A549 (cell line): ENCODE measurements around the gene OGFR. TPM values are rescaled to one million over a fixed set of nuclear protein-coding genes. Genes with fewer than 3 reads are reported as not detected.

ENCODE experiments used
- ATAC-seq, 2 experiments: fragments of 200-7000 bp in 1 of 2; fragments of >200 bp in 1 of 2; cut with Nextera tagmentation in 1 of 2; cut with Tn5 transposase in 1 of 2; 3 replicates each; pipeline versions ENCODE4 v1.8.0 to v1.9.1; 2018 to 2020; ENCODE audit warnings: mild to moderate bottlenecking in 1 of 2, moderate library complexity in 1 of 2
- CTCF ChIA-PET: fragments of 300-600 bp; sonication (Branson Sonifier 250); formaldehyde crosslinking; extraction: SDS; loops from one replicate; lab custom pipeline; 2021; ENCODE audit warnings: antibody characterized with exemption, inconsistent platforms; lab: Yijun Ruan, JAX
- POLR2A ChIA-PET: fragments of 350-600 bp; formaldehyde crosslinking; extraction: SDS; loops from one replicate; lab custom pipeline; 2021; ENCODE audit warnings: antibody characterized with exemption, inconsistent platforms; lab: Yijun Ruan, JAX
- DNase-seq, 2 experiments: peaks; one replicate each; pipeline versions ENCODE4 v3.0.0 to v3.0.0-alpha.2; 2011 to 2016; ENCODE audit warnings: low read depth in 1 of 2, low spot score in 1 of 2
- FAIRE-seq: peaks from 2 replicates; lab custom pipeline; 2011; peaks lifted over from hg19 to GRCh38; lab: Jason Lieb, UNC
- H3K27ac ChIP-seq, 2 experiments: fragments of >200 bp; sonication (Bioruptor Twin); formaldehyde crosslinking; 3 replicates each; pipeline ENCODE4 v1.5.1; 2016 to 2017
- H3K4me1 ChIP-seq: fragments of >200 bp; sonication (Bioruptor Twin); formaldehyde crosslinking; 3 replicates; pipeline ENCODE4 v1.6.1; 2016
- H3K4me2 ChIP-seq: fragments of >200 bp; sonication (Bioruptor Twin); formaldehyde crosslinking; 3 replicates; pipeline ENCODE4 v1.6.1; 2016
- H3K4me3 ChIP-seq: fragments of >200 bp; sonication (Bioruptor Twin); formaldehyde crosslinking; 3 replicates; pipeline ENCODE4 v1.5.1; 2016
- H3K9me3 ChIP-seq: fragments of >200 bp; sonication (Bioruptor Twin); formaldehyde crosslinking; 3 replicates; pipeline ENCODE4 v1.6.1; 2016
- ATOH8 ChIP-seq: fragments of 250-450 bp; sonication (Bioruptor Pico); IDR thresholded peaks from 2 replicates; pipeline ENCODE4 v1.5.0; 2020; ENCODE audit warnings: low read depth, mild to moderate bottlenecking, moderate library complexity
- BHLHE40 ChIP-seq: IDR thresholded peaks from 2 replicates; pipeline ENCODE4 v1.6.1; 2012; ENCODE audit warnings: low read depth, low read length, inconsistent platforms
- CEBPB ChIP-seq, 2 experiments: fragments of >200 bp in 1 of 2; sonication (Bioruptor Twin) in 1 of 2; formaldehyde crosslinking in 1 of 2; IDR thresholded peaks; 2 replicates each; pipeline ENCODE4 v1.6.1; 2012 to 2016
- E2F6 ChIP-seq: IDR thresholded peaks from 2 replicates; pipeline ENCODE4 v1.6.1; 2012; ENCODE audit warnings: low read depth, borderline replicate concordance
- EHMT2 ChIP-seq: fragments of 200-600 bp; sonication (generic); IDR thresholded peaks from 2 replicates; pipeline ENCODE4 v1.6.1; 2016; ENCODE audit warnings: antibody characterized with exemption, low read depth, mild to moderate bottlenecking, moderate library complexity
- EP300 ChIP-seq, 2 experiments: fragments of >200 bp; sonication (Bioruptor Twin); formaldehyde crosslinking; IDR thresholded peaks; 2 replicates in 1 of 2; 3 replicates in 1 of 2; pipeline ENCODE4 v1.6.1; 2016 to 2017
- FOSB ChIP-seq: fragments of 250-450 bp; sonication (Bioruptor Pico); IDR thresholded peaks from 2 replicates; pipeline ENCODE4 v1.5.0; 2020; ENCODE audit warnings: mild to moderate bottlenecking, moderate library complexity
- FOSL2 ChIP-seq, 2 experiments: fragments of 450-650 bp in 1 of 2; fragments of >200 bp in 1 of 2; sonication (Bioruptor Twin) in 1 of 2; formaldehyde crosslinking; IDR thresholded peaks; 2 replicates each; pipeline versions ENCODE4 v1.5.0 to v1.6.1; 2016 to 2020; ENCODE audit warnings: mild to moderate bottlenecking in 1 of 2, moderate library complexity in 1 of 2
- FOXS1 ChIP-seq: fragments of 250-450 bp; sonication (Bioruptor Pico); IDR thresholded peaks from 2 replicates; pipeline ENCODE4 v1.5.0; 2020; ENCODE audit warnings: mild to moderate bottlenecking, moderate library complexity
- GATA3 ChIP-seq: IDR thresholded peaks from 2 replicates; pipeline ENCODE4 v1.6.1; 2012; ENCODE audit warnings: borderline replicate concordance
- HMGXB4 ChIP-seq: fragments of 250-450 bp; sonication (Bioruptor Pico); IDR thresholded peaks from 2 replicates; pipeline ENCODE4 v1.5.0; 2021; ENCODE audit warnings: mild to moderate bottlenecking, moderate library complexity, borderline replicate concordance
- HOXB5 ChIP-seq: fragments of 250-450 bp; sonication (Bioruptor Pico); IDR thresholded peaks from 2 replicates; pipeline ENCODE4 v1.5.0; 2020; ENCODE audit warnings: mild to moderate bottlenecking, moderate library complexity
- JUNB ChIP-seq: fragments of >200 bp; sonication (Bioruptor Twin); formaldehyde crosslinking; IDR thresholded peaks from 2 replicates; pipeline ENCODE4 v1.6.1; 2016
- KDM1A ChIP-seq: fragments of 200-600 bp; sonication (generic); IDR thresholded peaks from 2 replicates; pipeline ENCODE4 v1.6.1; 2016; ENCODE audit warnings: low read depth, mild to moderate bottlenecking
- KDM5A ChIP-seq: fragments of 200-600 bp; sonication (generic); IDR thresholded peaks from 2 replicates; pipeline ENCODE4 v1.6.1; 2016; ENCODE audit warnings: antibody characterized with exemption, mild to moderate bottlenecking
- MAX ChIP-seq: IDR thresholded peaks from 2 replicates; pipeline ENCODE4 v1.6.1; 2012
- MAZ ChIP-seq: fragments of 150-350 bp; IDR thresholded peaks from 2 replicates; pipeline ENCODE4 v1.6.1; 2014; ENCODE audit warnings: antibody characterized with exemption, low read depth, low read length, borderline replicate concordance
- NPAS2 ChIP-seq: fragments of 250-450 bp; sonication (Bioruptor Pico); IDR thresholded peaks from 2 replicates; pipeline ENCODE4 v1.8.0; 2022; ENCODE audit warnings: mild to moderate bottlenecking, moderate library complexity, borderline replicate concordance
- PBX3 ChIP-seq: IDR thresholded peaks from 2 replicates; pipeline ENCODE4 v1.6.1; 2012
- POLR2A ChIP-seq: IDR thresholded peaks from 2 replicates; pipeline ENCODE4 v1.6.1; 2012; ENCODE audit warnings: mild to moderate bottlenecking, low read length
- TFCP2L1 ChIP-seq: fragments of 250-450 bp; sonication (Bioruptor Pico); IDR thresholded peaks from 2 replicates; pipeline ENCODE4 v1.5.0; 2021; ENCODE audit warnings: mild to moderate bottlenecking
- USF2 ChIP-seq: fragments of 450-650 bp; IDR thresholded peaks from 2 replicates; pipeline ENCODE4 v1.6.1; 2014; ENCODE audit warnings: antibody characterized with exemption
- ZC3H11A ChIP-seq: fragments of 450-650 bp; IDR thresholded peaks from 2 replicates; pipeline ENCODE4 v1.6.1; 2014; ENCODE audit warnings: antibody characterized with exemption, mild to moderate bottlenecking
- ZFP36 ChIP-seq: fragments of 450-650 bp; IDR thresholded peaks from 2 replicates; pipeline ENCODE4 v1.6.1; 2014; ENCODE audit warnings: borderline replicate concordance; ENCODE audit not compliant: partially characterized antibody
- ZSCAN20 ChIP-seq: fragments of 250-450 bp; sonication (Bioruptor Pico); IDR thresholded peaks from 2 replicates; pipeline ENCODE4 v1.8.0; 2022; ENCODE audit warnings: mild to moderate bottlenecking, moderate library complexity
- WGBS: methylation state at CpG from one replicate; pipeline ENCODE4 v1.1.6; 2017; ENCODE audit errors: missing lambda C conversion rate; 5-methylcytosine and 5-hydroxymethylcytosine counted together
- polyA plus RNA-seq, 4 experiments: library from polyadenylated mRNA; depleted of rRNA in 3 of 4; stranded (reverse); fragments of >200 nt; fragmentation: RNase III in 1 of 4; extraction: RNeasy Plus Mini Kit Qiagen cat#74134 plus additional on column Dnase treatment in 1 of 4; gene quantifications; 2 replicates in 3 of 4; 3 replicates in 1 of 4; pipeline ENCODE4 v1.2.3, GENCODE V29; 2011 to 2017

The OGFR gene
- polyA plus RNA-seq, 2 of the 4 experiments (the other 2 are of a cell fraction): 15.9 to 35.6 TPM

- POLR2A ChIA-PET: no interaction called here
Measured at GRCh38 chr20:62839816-62840215, 35.2 kb downstream of the OGFR start.

GRCh38 chr20:62840244-62841197 lies 35.9 kb downstream of the OGFR start:
- CTCF ChIA-PET: interaction anchor here (3.4 kb wide), 1 partner anchor 18 kb away, joined by 11 read pairs; no protein-coding TSS in a partner anchor

More at GRCh38 chr20:62839816-62840215, 35.2 kb downstream of the OGFR start:
- peaks cover 7% of the 10 kb centered on the region; the same call in 2 of the 3 replicates for H3K4me1 ChIP-seq
- H3K4me3 ChIP-seq: no peak overlapping the region
- WGBS: 87% methylated on average over 11 of the region's 11 CpGs
- ATAC-seq (no peak; a peak in 2 of 6 replicates), FAIRE-seq (no peak)
- no peak overlapping the region for H3K27ac ChIP-seq
- no peaks in the 10 kb centered on the region for H3K9me3 ChIP-seq
- H3K4me2 ChIP-seq: no peak overlapping the region
- TF ChIP-seq ATOH8: no peak
- TF ChIP-seq ZFP36: no peak
- TF ChIP-seq CEBPB (IDR thresholded peaks at IDR 0.05): no peak
- TF ChIP-seq FOSB (CRISPR knock-in tag): no peak
- TF ChIP-seq USF2: no peak
- no peak for TF ChIP-seq TFCP2L1
- no peak for TF ChIP-seq BHLHE40
- no peak for TF ChIP-seq FOXS1 (CRISPR knock-in tag)
- no peak for TF ChIP-seq KDM1A
- no peak for TF ChIP-seq HMGXB4 (CRISPR knock-in tag)
- no peak for TF ChIP-seq FOSL2 (IDR thresholded peaks at IDR 0.05)
- TF ChIP-seq FOSL2 (CRISPR knock-in tag; IDR thresholded peaks at IDR 0.05): no peak
- no peak for TF ChIP-seq MAZ
- TF ChIP-seq, all 56 proteins: peak for 0
- DNase-seq: no peak
- CTCF ChIA-PET: no interaction called here

More at GRCh38 chr20:62840244-62841197, 35.9 kb downstream of the OGFR start:
- no peak overlapping the region for H3K4me2 ChIP-seq
- H3K4me1 ChIP-seq: peaks cover 7% of the 10 kb centered on the region; the same call in 2 of the 3 replicates
- no peaks in the 10 kb centered on the region for H3K9me3 ChIP-seq
- POLR2A ChIA-PET: no interaction called here
- no peak for DNase-seq
- WGBS: 90% methylated on average over 37 of the region's 45 CpGs
- no peak overlapping the region for H3K27ac ChIP-seq
- TF ChIP-seq EHMT2 (no peak), NPAS2 (CRISPR knock-in tag) (no peak), JUNB (no peak), E2F6 (no peak), GATA3 (no peak), ZC3H11A (no peak), PBX3 (no peak), KDM1A (no peak), KDM5A (no peak), ZSCAN20 (CRISPR knock-in tag) (no peak), MAX (no peak), HOXB5 (CRISPR knock-in tag) (no peak), EP300 (IDR thresholded peaks at IDR 0.05) (no peak), POLR2A (no peak)
- no peak overlapping the region for H3K4me3 ChIP-seq
- ATAC-seq: no peak
- FAIRE-seq: no peak
